Measurements from ENCODE around the gene MAD1L1.

MAD1L1 gene

DNA sequence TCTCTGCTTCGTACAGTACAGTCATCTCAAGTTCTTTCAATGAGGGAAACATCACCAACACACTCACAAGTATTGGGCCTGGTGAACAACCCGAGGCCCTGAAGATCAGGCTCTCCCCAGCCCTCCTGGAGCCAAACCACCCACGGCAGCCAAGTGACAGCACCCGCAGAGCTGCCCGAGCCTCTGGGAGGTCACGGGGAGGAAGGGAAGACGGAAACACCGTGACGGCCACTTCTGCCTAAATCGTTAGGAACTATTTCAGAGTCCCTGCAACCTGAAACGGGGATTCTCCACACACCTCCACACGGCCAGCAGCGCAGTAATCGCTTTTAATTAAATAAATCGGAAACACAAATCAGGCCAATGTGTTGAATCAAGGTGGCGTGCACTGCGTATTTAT is 222.6 kb downstream of the MAD1L1 start:
- no peak overlapping the region for H3K9ac ChIP-seq (ENCODE audit: low read length)
- H3K4me3 ChIP-seq (ENCODE audit: insufficient read depth, low read length, poor library complexity, severe bottlenecking), result no peak overlapping the region
- no peaks in the 10 kb centered on the region for H3K9me2 ChIP-seq (replicated peaks; ENCODE audit: insufficient read depth, low read length)
- H3K79me2 ChIP-seq (ENCODE audit: insufficient read depth, low read length), result no peaks in the 10 kb centered on the region
- H3K4me2 ChIP-seq (ENCODE audit: low read depth, low read length, poor library complexity, severe bottlenecking), result no peak overlapping the region
- H3F3A ChIP-seq (ENCODE audit: insufficient read depth), result no peaks in the 10 kb centered on the region
- no peaks in the 10 kb centered on the region for H3K9me3 ChIP-seq (ENCODE audit: insufficient read depth, low read length)
- no peaks in the 10 kb centered on the region for H3K27me3 ChIP-seq (ENCODE audit: low read length)
- TF ChIP-seq CTCF (IDR thresholded peaks at IDR 0.05; ENCODE audit: insufficient read depth, low read length, poor library complexity, severe bottlenecking), result no peak
- no peak for TF ChIP-seq EZH2phosphoT487 (conservative IDR thresholded peaks at IDR 0.05; ENCODE audit: low read length)
- no peaks in the 10 kb centered on the region for H4K20me1 ChIP-seq (ENCODE audit: low read depth, low read length)
- H3K36me3 ChIP-seq (ENCODE audit: low read length), result no peaks in the 10 kb centered on the region
- H2AFZ ChIP-seq (ENCODE audit: low read depth, low read length, severe bottlenecking), result no peak overlapping the region
- no peak overlapping the region for H3K27ac ChIP-seq (ENCODE audit: low read depth, low read length)

DNA sequence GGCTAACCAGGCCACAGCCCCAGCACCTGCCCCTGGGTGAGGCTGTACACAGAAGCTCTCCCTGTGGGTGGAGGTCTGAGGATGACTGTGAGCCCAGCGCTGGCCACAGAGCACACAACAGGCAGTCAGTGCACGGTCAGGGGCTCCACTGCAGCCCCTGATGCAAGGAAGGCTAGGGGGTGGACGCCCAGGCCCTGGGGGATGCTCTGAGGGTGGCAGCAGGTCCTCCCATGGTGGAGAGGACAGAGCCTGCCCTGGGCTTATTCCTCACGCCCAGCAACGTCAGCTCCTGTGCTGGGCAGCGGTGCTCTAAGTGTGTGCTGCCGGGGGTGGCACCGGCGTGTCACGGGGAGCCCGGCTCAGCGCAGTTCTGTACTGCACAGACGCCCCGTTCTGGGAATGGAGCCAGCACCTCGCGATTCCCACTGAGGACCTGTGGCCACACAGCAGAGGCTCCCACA is 223.2 kb downstream of the MAD1L1 start:
- Histone ChIP-seq H3K9ac (ENCODE audit: low read length) (no peak overlapping the region), H2AFZ (ENCODE audit: low read depth, low read length, severe bottlenecking) (no peak overlapping the region), H3K27ac (ENCODE audit: low read depth, low read length) (no peak overlapping the region), H3K79me2 (ENCODE audit: insufficient read depth, low read length) (no peaks in the 10 kb centered on the region), H3K9me3 (ENCODE audit: insufficient read depth, low read length) (no peaks in the 10 kb centered on the region), H3K4me2 (ENCODE audit: low read depth, low read length, poor library complexity, severe bottlenecking) (no peak overlapping the region), H4K20me1 (ENCODE audit: low read depth, low read length) (no peaks in the 10 kb centered on the region), H3F3A (ENCODE audit: insufficient read depth) (no peaks in the 10 kb centered on the region), H3K27me3 (ENCODE audit: low read length) (no peaks in the 10 kb centered on the region), H3K4me3 (ENCODE audit: insufficient read depth, low read length, poor library complexity, severe bottlenecking) (no peak overlapping the region), H3K9me2 (replicated peaks; ENCODE audit: insufficient read depth, low read length) (no peaks in the 10 kb centered on the region), H3K36me3 (ENCODE audit: low read length) (no peaks in the 10 kb centered on the region)
- TF ChIP-seq CTCF (IDR thresholded peaks at IDR 0.05; ENCODE audit: insufficient read depth, low read length, poor library complexity, severe bottlenecking) (no peak), EZH2phosphoT487 (conservative IDR thresholded peaks at IDR 0.05; ENCODE audit: low read length) (no peak)

- H3K36me3 ChIP-seq (ENCODE audit: low read length), result no peaks in the 10 kb centered on the region
- no peaks in the 10 kb centered on the region for H3K79me2 ChIP-seq (ENCODE audit: insufficient read depth, low read length)
- H3K9me3 ChIP-seq (ENCODE audit: insufficient read depth, low read length), result no peaks in the 10 kb centered on the region
- H3K4me2 ChIP-seq (ENCODE audit: low read depth, low read length, poor library complexity, severe bottlenecking), result no peak overlapping the region
- no peaks in the 10 kb centered on the region for H3K27me3 ChIP-seq (ENCODE audit: low read length)
- H3K9ac ChIP-seq (ENCODE audit: low read length), result no peak overlapping the region
- no peak overlapping the region for H3K27ac ChIP-seq (ENCODE audit: low read depth, low read length)
- TF ChIP-seq EZH2phosphoT487 (conservative IDR thresholded peaks at IDR 0.05; ENCODE audit: low read length) (no peak), CTCF (IDR thresholded peaks at IDR 0.05; ENCODE audit: insufficient read depth, low read length, poor library complexity, severe bottlenecking) (no peak)
- H3K4me3 ChIP-seq (ENCODE audit: insufficient read depth, low read length, poor library complexity, severe bottlenecking), result no peak overlapping the region
- no peaks in the 10 kb centered on the region for H3K9me2 ChIP-seq (replicated peaks; ENCODE audit: insufficient read depth, low read length)
- H4K20me1 ChIP-seq (ENCODE audit: low read depth, low read length), result no peaks in the 10 kb centered on the region
- no peaks in the 10 kb centered on the region for H3F3A ChIP-seq (ENCODE audit: insufficient read depth)
- no peak overlapping the region for H2AFZ ChIP-seq (ENCODE audit: low read depth, low read length, severe bottlenecking)
Measured at GRCh38 chr7:2008936-2009540, 223.7 kb downstream of the MAD1L1 start.
